ENCODE data around the gene SEC61G. TPM values are rescaled to one million over a fixed set of nuclear protein-coding genes. Genes with fewer than 3 reads are reported as not detected.

The SEC61G gene
- total RNA-seq, 2 donors from 2014 or later, result 66.4 to 67.5 TPM

Other genes starting within 250 kb of the SEC61G start
- not detected for gene VSTM2A, start 216.8 kb downstream of the SEC61G start, total RNA-seq